ENCODE measurements around the gene SULT1C4.

GRCh38 chr2:108409768-108410167, 32.0 kb downstream of the SULT1C4 start:
- TF ChIP-seq, protein P1, sequence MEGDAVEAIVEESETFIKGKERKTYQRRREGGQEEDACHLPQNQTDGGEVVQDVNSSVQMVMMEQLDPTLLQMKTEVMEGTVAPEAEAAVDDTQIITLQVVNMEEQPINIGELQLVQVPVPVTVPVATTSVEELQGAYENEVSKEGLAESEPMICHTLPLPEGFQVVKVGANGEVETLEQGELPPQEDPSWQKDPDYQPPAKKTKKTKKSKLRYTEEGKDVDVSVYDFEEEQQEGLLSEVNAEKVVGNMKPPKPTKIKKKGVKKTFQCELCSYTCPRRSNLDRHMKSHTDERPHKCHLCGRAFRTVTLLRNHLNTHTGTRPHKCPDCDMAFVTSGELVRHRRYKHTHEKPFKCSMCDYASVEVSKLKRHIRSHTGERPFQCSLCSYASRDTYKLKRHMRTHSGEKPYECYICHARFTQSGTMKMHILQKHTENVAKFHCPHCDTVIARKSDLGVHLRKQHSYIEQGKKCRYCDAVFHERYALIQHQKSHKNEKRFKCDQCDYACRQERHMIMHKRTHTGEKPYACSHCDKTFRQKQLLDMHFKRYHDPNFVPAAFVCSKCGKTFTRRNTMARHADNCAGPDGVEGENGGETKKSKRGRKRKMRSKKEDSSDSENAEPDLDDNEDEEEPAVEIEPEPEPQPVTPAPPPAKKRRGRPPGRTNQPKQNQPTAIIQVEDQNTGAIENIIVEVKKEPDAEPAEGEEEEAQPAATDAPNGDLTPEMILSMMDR (IDR thresholded peaks at IDR 0.05), result no peak
- TF ChIP-seq POLR2A (IDR thresholded peaks at IDR 0.05), result no peak
- TF ChIP-seq POLR2AphosphoS5 (IDR thresholded peaks at IDR 0.05; ENCODE audit: insufficient read depth in 1 of 2, low read depth in 1 of 2), result no peak
